ENCODE data around the gene FOXL2. TPM values are rescaled to one million over a fixed set of nuclear protein-coding genes. Genes with fewer than 3 reads are reported as not detected.

FOXL2 gene
- total RNA-seq, 2 experiments from 2014 or later, result not detected

DNA sequence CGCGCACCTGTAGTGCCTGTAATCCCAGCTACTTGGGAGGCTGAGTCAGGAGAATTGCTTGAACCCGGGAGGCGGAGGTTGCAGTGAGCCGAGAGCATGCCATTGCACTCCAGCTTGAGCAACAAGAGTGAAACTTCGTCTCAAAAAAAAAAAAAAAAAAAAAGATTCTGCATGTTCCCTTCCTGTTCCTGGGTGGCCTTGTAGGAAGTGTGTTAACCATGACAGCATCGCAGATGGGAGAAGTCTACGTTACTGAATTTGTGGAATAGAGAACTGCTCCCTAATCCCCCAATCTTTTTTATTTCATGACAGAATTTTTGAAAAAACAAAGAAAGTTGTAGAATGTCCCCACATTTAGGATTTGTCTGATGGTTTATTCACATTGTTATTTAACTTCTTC is 45.4 kb downstream of the FOXL2 start:
- CTCF ChIA-PET, result interaction anchor here (1.0 kb wide), 1 partner anchor 15 kb away, joined by 4 read pairs; no protein-coding TSS in a partner anchor
- POLR2A ChIA-PET, result no interaction called here
- Mint-ChIP-seq H3K36me3 (ENCODE audit: low read depth) (no peaks in the 10 kb centered on the region), H3K27me3 (ENCODE audit: low read depth) (no peaks in the 10 kb centered on the region), H3K9me3 (ENCODE audit: insufficient read depth) (no peaks in the 10 kb centered on the region), H3K27ac (no peak overlapping the region), H3K4me1 (ENCODE audit: low read depth) (no peaks in the 10 kb centered on the region), H3K4me3 (no peak overlapping the region)
- no peak for DNase-seq
- ATAC-seq, result no peak

- Mint-ChIP-seq H3K4me3 (no peak overlapping the region), H3K27me3 (ENCODE audit: low read depth) (no peaks in the 10 kb centered on the region), H3K9me3 (ENCODE audit: insufficient read depth) (no peaks in the 10 kb centered on the region), H3K36me3 (ENCODE audit: low read depth) (no peaks in the 10 kb centered on the region), H3K27ac (no peak overlapping the region), H3K4me1 (ENCODE audit: low read depth) (no peaks in the 10 kb centered on the region)
- CTCF ChIA-PET, result interaction anchor here (1.6 to 1.8 kb wide), 4 partner anchors 11 to 36 kb away, joined by 3 to 7 read pairs (median 6); no protein-coding TSS in a partner anchor
- ATAC-seq, result no peak
- DNase-seq, result no peak
- POLR2A ChIA-PET, result no interaction called here
Observed at GRCh38 chr3:138899351-138899991, 47.5 kb downstream of the FOXL2 start.

GRCh38 chr3:138898708-138899107 is 48.2 kb downstream of the FOXL2 start:
- ChIA-PET POLR2A (no interaction called here), CTCF (interaction anchor here (1.4 to 1.8 kb wide), 3 partner anchors 11 to 25 kb away, joined by 5 to 7 read pairs (median 6); no protein-coding TSS in a partner anchor)
- H3K4me1 Mint-ChIP-seq (ENCODE audit: low read depth), result no peaks in the 10 kb centered on the region
- no peaks in the 10 kb centered on the region for H3K36me3 Mint-ChIP-seq (ENCODE audit: low read depth)
- H3K4me3 Mint-ChIP-seq, result no peak overlapping the region
- no peak overlapping the region for H3K27ac Mint-ChIP-seq
- no peaks in the 10 kb centered on the region for H3K27me3 Mint-ChIP-seq (ENCODE audit: low read depth)
- DNase-seq (no peak), ATAC-seq (no peak)
- no peaks in the 10 kb centered on the region for H3K9me3 Mint-ChIP-seq (ENCODE audit: insufficient read depth)

- no peak overlapping the region for H3K27ac Mint-ChIP-seq
- H3K4me3 Mint-ChIP-seq, result no peak overlapping the region
- H3K36me3 Mint-ChIP-seq (ENCODE audit: low read depth), result no peaks in the 10 kb centered on the region
- H3K4me1 Mint-ChIP-seq (ENCODE audit: low read depth), result no peaks in the 10 kb centered on the region
- no peaks in the 10 kb centered on the region for H3K9me3 Mint-ChIP-seq (ENCODE audit: insufficient read depth)
- ChIA-PET CTCF (interaction anchor here (1.4 to 1.8 kb wide), 3 partner anchors 12 to 25 kb away, joined by 5 to 7 read pairs (median 6); no protein-coding TSS in a partner anchor), POLR2A (no interaction called here)
- H3K27me3 Mint-ChIP-seq (ENCODE audit: low read depth), result no peaks in the 10 kb centered on the region
- ATAC-seq (no peak), DNase-seq (no peak)
Observed at GRCh38 chr3:138898301-138898700, 48.6 kb downstream of the FOXL2 start.

Other genes with a start within 250 kb of the FOXL2 start
- gene PIK3CB, start 112.2 kb downstream of the FOXL2 start, total RNA-seq, result 1 to 10 TPM; 3.6 to 4.1 TPM
- not detected for gene FOXL2NB, start 80 bp upstream of the FOXL2 start, total RNA-seq
- gene PRR23A, start 59.1 kb upstream of the FOXL2 start, total RNA-seq, result not detected
- gene PRR23B, start 73.8 kb upstream of the FOXL2 start, total RNA-seq, result not detected
- not detected for gene PRR23C, start 97.8 kb upstream of the FOXL2 start, total RNA-seq

All from activated CD8-positive, alpha-beta T cell treated with anti-CD3 and anti-CD28 coated beads, Interleukin-2, amount 10 ng/mL, durations not matched to agents 7 days and 5 days (primary cell).